Measurements from ENCODE around the gene SLC17A2. TPM values are rescaled to one million over a fixed set of nuclear protein-coding genes. Genes with fewer than 3 reads are reported as not detected.

The SLC17A2 gene
- total and polyA plus RNA-seq, 2 of the 13 experiments (the other 11 are each of a cell fraction or from before 2014, with no cell fraction given): 11.2 to 32.4 TPM

GRCh38 chr6:25889877-25890853 lies 40.3 kb downstream of the SLC17A2 start (continued):
- TF ChIP-seq THAP8 (CRISPR knock-in tag; IDR thresholded peaks at IDR 0.05; ENCODE audit: borderline replicate concordance): no peak
- no peak for TF ChIP-seq PHF8 (CRISPR knock-in tag; IDR thresholded peaks at IDR 0.05)
- no peak for TF ChIP-seq CERS6 (CRISPR knock-in tag; IDR thresholded peaks at IDR 0.05)
- TF ChIP-seq FOXP4 (CRISPR knock-in tag; IDR thresholded peaks at IDR 0.05): no peak
- no peak for TF ChIP-seq ZNF598 (CRISPR knock-in tag; IDR thresholded peaks at IDR 0.05; ENCODE audit: borderline replicate concordance)
- TF ChIP-seq NPAS2 (CRISPR knock-in tag; IDR thresholded peaks at IDR 0.05; ENCODE audit: borderline replicate concordance): no peak
- TF ChIP-seq CREB3 (CRISPR knock-in tag; IDR thresholded peaks at IDR 0.05): no peak
- no peak for TF ChIP-seq ZNF276 (CRISPR knock-in tag; IDR thresholded peaks at IDR 0.05; ENCODE audit: low read depth)
- TF ChIP-seq ZNF550 (CRISPR knock-in tag; IDR thresholded peaks at IDR 0.05; ENCODE audit: borderline replicate concordance): no peak
- TF ChIP-seq CCAR2 (optimal IDR thresholded peaks at IDR 0.05; ENCODE audit: low read depth, low read length): no peak
- no peak for TF ChIP-seq SOX13 (IDR thresholded peaks at IDR 0.05)
- 0 out of 4 replicates have a peak, but pooled peaks of 1 of the 2 experiments have one; percentile 14 for TF ChIP-seq SOX13 (CRISPR knock-in tag; conservative IDR thresholded peaks at IDR 0.05 in 1 of 2, IDR thresholded peaks at IDR 0.05 in 1 of 2)
- peak; percentile 16; the same call in 1 of the 2 replicates for TF ChIP-seq ZNF331 (CRISPR knock-in tag; IDR thresholded peaks at IDR 0.05)
- TF ChIP-seq MAX (IDR thresholded peaks at IDR 0.05): no peak
- TF ChIP-seq ZNF136 (CRISPR knock-in tag; IDR thresholded peaks at IDR 0.05; ENCODE audit: low read depth): no peak
- TF ChIP-seq ZNF724P (CRISPR knock-in tag; IDR thresholded peaks at IDR 0.05; ENCODE audit: borderline replicate concordance): no peak
